Measurements from ENCODE around the gene TMEM266. TPM values are rescaled to one million over a fixed set of nuclear protein-coding genes. Genes with fewer than 3 reads are reported as not detected.

The TMEM266 gene
- total RNA-seq, 1 donor from 2014 or later: 0.21 TPM

DNA sequence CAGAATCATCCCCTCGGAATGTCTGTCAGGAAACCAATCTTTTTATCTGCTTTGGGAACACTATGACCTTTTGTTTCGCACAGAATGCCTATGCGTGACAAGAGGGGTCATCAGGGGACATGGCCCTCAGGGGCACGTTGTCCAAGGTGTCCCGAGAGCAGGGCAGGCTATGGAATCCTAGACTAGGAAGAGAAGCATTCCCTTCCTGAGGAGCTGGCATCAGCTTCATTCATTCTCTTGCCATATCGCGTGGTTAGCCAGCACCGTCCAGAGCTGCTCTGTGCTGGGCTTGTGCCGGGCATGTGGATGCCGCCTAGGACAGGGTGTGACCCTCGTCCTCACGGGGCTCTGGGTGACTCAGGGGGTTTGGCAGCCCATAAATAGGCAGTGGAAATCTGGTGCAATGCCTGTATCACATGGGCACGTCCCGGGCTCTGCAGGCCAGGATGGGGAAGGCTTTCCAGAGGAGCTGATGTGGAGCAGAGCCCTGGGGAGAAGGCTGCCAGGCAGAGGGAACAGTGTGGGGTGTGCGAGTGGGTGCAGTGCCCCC, 117.8 kb downstream of the TMEM266 start:
- Histone ChIP-seq H3K27me3 (ENCODE audit: control insufficient read depth, insufficient read depth, low read length) (peaks cover 14% of the 10 kb centered on the region), H3K36me3 (ENCODE audit: control insufficient read depth, insufficient read depth, low read length) (no peaks in the 10 kb centered on the region), H3K4me3 (ENCODE audit: low read depth, low read length) (no peak overlapping the region)
- DNase-seq (ENCODE audit: low read depth): no peak
- TF ChIP-seq, protein P1, sequence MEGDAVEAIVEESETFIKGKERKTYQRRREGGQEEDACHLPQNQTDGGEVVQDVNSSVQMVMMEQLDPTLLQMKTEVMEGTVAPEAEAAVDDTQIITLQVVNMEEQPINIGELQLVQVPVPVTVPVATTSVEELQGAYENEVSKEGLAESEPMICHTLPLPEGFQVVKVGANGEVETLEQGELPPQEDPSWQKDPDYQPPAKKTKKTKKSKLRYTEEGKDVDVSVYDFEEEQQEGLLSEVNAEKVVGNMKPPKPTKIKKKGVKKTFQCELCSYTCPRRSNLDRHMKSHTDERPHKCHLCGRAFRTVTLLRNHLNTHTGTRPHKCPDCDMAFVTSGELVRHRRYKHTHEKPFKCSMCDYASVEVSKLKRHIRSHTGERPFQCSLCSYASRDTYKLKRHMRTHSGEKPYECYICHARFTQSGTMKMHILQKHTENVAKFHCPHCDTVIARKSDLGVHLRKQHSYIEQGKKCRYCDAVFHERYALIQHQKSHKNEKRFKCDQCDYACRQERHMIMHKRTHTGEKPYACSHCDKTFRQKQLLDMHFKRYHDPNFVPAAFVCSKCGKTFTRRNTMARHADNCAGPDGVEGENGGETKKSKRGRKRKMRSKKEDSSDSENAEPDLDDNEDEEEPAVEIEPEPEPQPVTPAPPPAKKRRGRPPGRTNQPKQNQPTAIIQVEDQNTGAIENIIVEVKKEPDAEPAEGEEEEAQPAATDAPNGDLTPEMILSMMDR (IDR thresholded peaks at IDR 0.05; ENCODE audit: insufficient read depth, low read length, poor library complexity, severe bottlenecking): no peak

DNA sequence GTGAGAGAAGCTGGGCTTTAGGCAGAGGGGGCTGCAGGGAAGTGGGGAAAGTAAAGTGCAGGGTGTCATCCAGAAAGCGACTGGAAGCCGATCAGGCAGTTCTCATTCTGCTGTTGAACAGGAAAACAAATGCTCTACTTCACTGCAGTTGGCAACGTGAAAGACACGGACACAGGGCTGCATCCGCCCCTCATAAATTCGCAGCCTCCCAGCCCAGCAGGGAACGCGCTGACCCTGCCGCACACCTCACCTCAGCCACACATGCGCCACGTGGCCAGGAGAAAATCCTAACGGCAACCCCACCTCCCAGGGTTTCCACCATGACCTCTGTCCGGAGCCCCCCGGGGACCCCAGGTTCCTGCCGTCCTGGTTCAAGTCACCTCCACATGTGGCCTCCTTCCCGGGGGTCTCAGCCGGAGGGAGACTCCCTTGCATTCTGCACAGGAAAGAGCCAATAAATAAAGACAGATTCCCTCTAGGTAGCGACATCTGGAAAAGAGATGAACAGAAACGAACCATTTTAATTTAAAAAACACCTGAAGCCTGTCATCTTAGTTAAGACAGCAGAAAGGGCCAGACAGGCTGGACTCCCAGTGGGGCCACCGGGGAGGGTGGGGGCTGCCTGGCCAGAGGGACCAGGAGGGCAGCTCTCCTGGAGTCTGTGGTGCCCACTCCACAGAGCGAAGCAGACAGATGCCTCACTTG, 118.7 kb downstream of the TMEM266 start:
- Histone ChIP-seq H3K4me3 (ENCODE audit: low read depth, low read length) (no peak overlapping the region), H3K27me3 (ENCODE audit: control insufficient read depth, insufficient read depth, low read length) (peaks cover 14% of the 10 kb centered on the region), H3K36me3 (ENCODE audit: control insufficient read depth, insufficient read depth, low read length) (no peaks in the 10 kb centered on the region)
- TF ChIP-seq, protein P1 (IDR thresholded peaks at IDR 0.05; ENCODE audit: insufficient read depth, low read length, poor library complexity, severe bottlenecking): no peak
- DNase-seq (ENCODE audit: low read depth): no peak

DNA sequence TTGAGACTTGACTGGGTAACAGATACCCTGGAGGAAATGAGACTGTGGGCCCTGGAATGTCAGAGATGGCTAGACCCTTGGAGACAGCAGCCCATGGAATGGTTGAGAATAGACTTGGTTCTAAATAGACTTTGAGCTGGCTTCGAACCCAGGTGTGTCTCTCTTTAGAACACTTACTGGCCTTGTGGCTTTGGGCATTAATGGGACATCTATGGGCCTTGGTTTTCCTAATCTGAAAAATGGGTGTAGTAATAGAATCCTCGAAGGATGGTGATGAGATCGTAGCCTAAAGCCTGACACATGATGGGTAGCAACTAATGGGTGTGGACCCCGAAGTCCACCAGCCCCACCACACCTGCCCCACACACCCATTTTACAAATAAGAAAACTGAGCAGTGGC, 119.2 kb downstream of the TMEM266 start:
- TF ChIP-seq, protein P1 (IDR thresholded peaks at IDR 0.05; ENCODE audit: insufficient read depth, low read length, poor library complexity, severe bottlenecking): no peak
- H3K27me3 ChIP-seq (ENCODE audit: control insufficient read depth, insufficient read depth, low read length): peaks cover 14% of the 10 kb centered on the region
- no peak for DNase-seq (ENCODE audit: low read depth)
- no peaks in the 10 kb centered on the region for H3K36me3 ChIP-seq (ENCODE audit: control insufficient read depth, insufficient read depth, low read length)
- no peak overlapping the region for H3K4me3 ChIP-seq (ENCODE audit: low read depth, low read length)

DNA sequence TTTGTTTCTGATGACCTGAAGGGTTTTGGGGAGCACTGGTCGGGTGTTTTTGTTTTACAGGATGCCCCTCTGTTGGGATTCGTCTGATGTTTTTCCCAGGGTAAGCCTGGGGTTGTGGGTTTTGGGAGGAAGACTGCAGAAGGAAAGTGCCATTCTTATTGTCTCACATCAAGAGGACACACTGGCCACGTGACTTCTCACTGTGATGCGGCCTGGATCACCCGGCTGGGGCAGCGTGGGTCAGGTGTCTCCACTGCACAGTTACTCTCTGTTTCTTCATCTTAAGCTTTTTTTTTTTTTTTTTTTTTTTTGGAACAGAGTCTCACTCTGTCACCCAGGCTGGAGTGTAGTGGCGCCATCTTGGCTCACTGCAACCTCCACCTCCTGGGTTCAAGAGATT, 120.5 kb downstream of the TMEM266 start:
- TF ChIP-seq, protein P1 (IDR thresholded peaks at IDR 0.05; ENCODE audit: insufficient read depth, low read length, poor library complexity, severe bottlenecking): no peak
- Histone ChIP-seq H3K36me3 (ENCODE audit: control insufficient read depth, insufficient read depth, low read length) (no peaks in the 10 kb centered on the region), H3K4me3 (ENCODE audit: low read depth, low read length) (no peak overlapping the region), H3K27me3 (ENCODE audit: control insufficient read depth, insufficient read depth, low read length) (peaks cover 14% of the 10 kb centered on the region)
- no peak for DNase-seq (ENCODE audit: low read depth)

DNA sequence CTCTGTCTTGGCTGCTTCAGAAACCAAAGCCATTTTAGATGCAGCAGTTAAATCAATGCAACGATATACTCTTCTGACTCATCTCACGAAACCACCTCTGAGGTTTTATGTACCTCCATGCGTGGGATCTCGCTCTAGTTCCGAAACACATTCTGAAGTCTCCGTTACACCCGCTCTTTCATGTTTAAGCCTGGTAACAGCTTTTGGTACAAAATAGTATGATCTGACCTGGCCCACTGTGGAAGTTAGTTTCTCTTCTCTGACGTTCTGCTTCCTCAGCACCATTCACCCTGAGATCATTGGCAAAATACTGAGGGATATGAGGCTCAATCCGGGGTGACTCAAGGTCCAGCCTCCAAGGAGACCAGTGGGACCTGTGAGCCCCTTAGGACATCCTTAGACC, 121.9 kb downstream of the TMEM266 start:
- peaks cover 12% of the 10 kb centered on the region for H3K27me3 ChIP-seq (ENCODE audit: control insufficient read depth, insufficient read depth, low read length)
- no peaks in the 10 kb centered on the region for H3K36me3 ChIP-seq (ENCODE audit: control insufficient read depth, insufficient read depth, low read length)
- DNase-seq (ENCODE audit: low read depth): no peak
- H3K4me3 ChIP-seq (ENCODE audit: low read depth, low read length): no peak overlapping the region
- TF ChIP-seq, protein P1 (IDR thresholded peaks at IDR 0.05; ENCODE audit: insufficient read depth, low read length, poor library complexity, severe bottlenecking): no peak
